SK-N-MC (cell line): Measurements from ENCODE around the gene GJA9.

Experiments
- EZH2 ChIP-seq: fragments of 200-600 bp; sonication (generic); IDR thresholded peaks from one replicate; pipeline ENCODE4 v1.6.1; 2017; ENCODE audit warnings: antibody characterized with exemption
- FOXP2 ChIP-seq: optimal IDR thresholded peaks from 2 replicates; pipeline ENCODE3; 2011; ENCODE audit warnings: mild to moderate bottlenecking, moderate library complexity; ENCODE audit not compliant: insufficient read depth; ENCODE audit errors: extremely low read length, control extremely low read depth
- POLR2AphosphoS5 ChIP-seq: IDR thresholded peaks from 2 replicates; pipeline ENCODE4 v1.6.1; 2012; ENCODE audit warnings: mild to moderate bottlenecking, low read depth, low read length, borderline replicate concordance

DNA sequence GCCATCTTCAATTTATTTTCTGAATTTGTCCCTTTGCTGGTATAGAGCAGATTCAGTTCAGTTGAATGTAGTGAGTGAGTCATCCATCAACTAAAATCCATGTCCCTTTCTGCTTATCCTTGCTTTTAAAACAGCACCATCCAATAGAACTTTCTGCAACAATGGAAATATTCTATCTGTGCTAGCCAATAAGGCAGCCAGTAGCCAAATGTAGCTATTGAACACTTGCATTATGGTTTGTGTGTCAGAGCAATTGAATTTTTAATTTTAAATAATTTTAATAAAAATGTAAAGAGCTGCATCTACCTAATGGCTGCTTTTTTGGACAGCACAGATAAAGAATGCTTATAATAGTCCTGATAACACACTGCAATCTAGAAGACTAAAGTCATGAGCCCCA, at the start of gene GJA9:
- TF ChIP-seq EZH2 (no peak), POLR2AphosphoS5 (no peak), FOXP2 (no peak)
